KMS-11 (cell line): Measurements from ENCODE around the gene ANKRD29.

Experiments used
- H2AFZ ChIP-seq: fragments of 200-600 bp; sonication (generic); 2 replicates; pipeline ENCODE4 v1.6.1; 2016; ENCODE audit warnings: antibody characterized with exemption, mixed run types, low read depth
- H3K27ac ChIP-seq: fragments of 200-600 bp; sonication (generic); 2 replicates; pipeline ENCODE4 v1.6.1; 2016; ENCODE audit warnings: mild to moderate bottlenecking, mixed run types
- H3K27me3 ChIP-seq: fragments of 200-600 bp; sonication (generic); 2 replicates; pipeline ENCODE4 v1.6.1; 2017; ENCODE audit warnings: mild to moderate bottlenecking, low read depth, mixed run types, moderate library complexity; ENCODE audit not compliant: insufficient read depth
- H3K36me3 ChIP-seq: fragments of 200-600 bp; sonication (generic); 2 replicates; pipeline ENCODE4 v1.6.1; 2017; ENCODE audit warnings: mild to moderate bottlenecking, mixed run types; ENCODE audit not compliant: insufficient read depth
- H3K4me1 ChIP-seq: fragments of 200-600 bp; sonication (generic); 2 replicates; pipeline ENCODE4 v1.6.1; 2016; ENCODE audit warnings: mild to moderate bottlenecking, low read depth, mixed run types; ENCODE audit not compliant: poor library complexity, severe bottlenecking
- H3K4me2 ChIP-seq: fragments of 200-600 bp; sonication (generic); 2 replicates; pipeline ENCODE4 v1.7.0; 2016; ENCODE audit warnings: mild to moderate bottlenecking, mixed run types
- H3K4me3 ChIP-seq: fragments of 200-600 bp; sonication (generic); IDR thresholded peaks from 2 replicates; pipeline ENCODE4 v1.6.1; 2017; ENCODE audit warnings: low read depth, low read length, mixed read lengths; ENCODE audit not compliant: insufficient read depth
- H3K79me2 ChIP-seq: fragments of 200-600 bp; sonication (generic); 2 replicates; pipeline ENCODE4 v1.6.1; 2016; ENCODE audit warnings: low read depth, mixed run types; ENCODE audit not compliant: insufficient read depth
- H3K9ac ChIP-seq: fragments of 200-600 bp; sonication (generic); 2 replicates; pipeline ENCODE4 v1.6.1; 2016; ENCODE audit warnings: mild to moderate bottlenecking, mixed run types
- H4K20me1 ChIP-seq: fragments of 200-600 bp; sonication (generic); 2 replicates; pipeline ENCODE4 v1.6.1; 2016; ENCODE audit warnings: mild to moderate bottlenecking, mixed run types; ENCODE audit not compliant: insufficient read depth
- TF ChIP-seq, protein P1 (sequence below): fragments of 200-600 bp; sonication (generic); conservative IDR thresholded peaks from 2 replicates; pipeline ENCODE4 v1.6.1; 2017; ENCODE audit warnings: low read depth, mild to moderate bottlenecking, antibody characterized with exemption, low read length, moderate library complexity, mixed read lengths

Gene ANKRD29

DNA sequence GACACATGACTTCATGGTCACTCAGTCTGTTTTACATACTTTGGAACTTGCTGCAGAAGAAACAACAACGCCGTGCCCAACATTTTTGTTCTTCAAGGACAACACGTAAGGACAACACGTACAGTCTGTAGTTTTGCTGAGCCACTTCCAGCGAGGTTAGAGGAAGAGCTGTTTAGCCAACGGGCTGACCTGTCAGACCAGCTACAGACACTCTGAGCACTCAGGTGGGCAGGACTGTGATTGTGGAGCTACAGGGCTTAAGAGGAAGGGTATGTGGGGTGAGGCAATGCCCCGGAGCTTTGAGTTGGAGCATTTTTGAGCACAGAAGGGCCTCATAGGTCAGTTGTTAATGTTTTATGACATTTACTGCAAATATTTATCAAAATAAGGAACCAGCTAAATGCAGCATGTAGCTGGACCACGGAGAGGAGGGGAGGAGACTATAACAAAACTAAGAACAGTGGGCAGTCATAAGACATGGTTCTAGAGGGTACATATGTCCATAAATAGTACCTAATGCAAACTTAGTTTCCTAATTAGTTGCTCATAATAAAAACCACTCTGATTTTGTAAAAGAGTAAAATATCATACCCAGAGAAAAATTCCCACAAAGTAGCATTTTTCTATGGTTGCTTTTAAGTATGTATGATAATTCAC, 50.1 kb downstream of the ANKRD29 start:
- no peaks in the 10 kb centered on the region for H3K36me3 ChIP-seq
- H3K4me3 ChIP-seq, result no peak overlapping the region
- no peak overlapping the region for H3K4me2 ChIP-seq
- no peaks in the 10 kb centered on the region for H3K79me2 ChIP-seq
- TF ChIP-seq, protein P1, sequence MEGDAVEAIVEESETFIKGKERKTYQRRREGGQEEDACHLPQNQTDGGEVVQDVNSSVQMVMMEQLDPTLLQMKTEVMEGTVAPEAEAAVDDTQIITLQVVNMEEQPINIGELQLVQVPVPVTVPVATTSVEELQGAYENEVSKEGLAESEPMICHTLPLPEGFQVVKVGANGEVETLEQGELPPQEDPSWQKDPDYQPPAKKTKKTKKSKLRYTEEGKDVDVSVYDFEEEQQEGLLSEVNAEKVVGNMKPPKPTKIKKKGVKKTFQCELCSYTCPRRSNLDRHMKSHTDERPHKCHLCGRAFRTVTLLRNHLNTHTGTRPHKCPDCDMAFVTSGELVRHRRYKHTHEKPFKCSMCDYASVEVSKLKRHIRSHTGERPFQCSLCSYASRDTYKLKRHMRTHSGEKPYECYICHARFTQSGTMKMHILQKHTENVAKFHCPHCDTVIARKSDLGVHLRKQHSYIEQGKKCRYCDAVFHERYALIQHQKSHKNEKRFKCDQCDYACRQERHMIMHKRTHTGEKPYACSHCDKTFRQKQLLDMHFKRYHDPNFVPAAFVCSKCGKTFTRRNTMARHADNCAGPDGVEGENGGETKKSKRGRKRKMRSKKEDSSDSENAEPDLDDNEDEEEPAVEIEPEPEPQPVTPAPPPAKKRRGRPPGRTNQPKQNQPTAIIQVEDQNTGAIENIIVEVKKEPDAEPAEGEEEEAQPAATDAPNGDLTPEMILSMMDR, result no peak
- H3K4me1 ChIP-seq, result peaks cover 46% of the 10 kb centered on the region
- no peak overlapping the region for H3K27ac ChIP-seq
- no peaks in the 10 kb centered on the region for H3K27me3 ChIP-seq
- no peaks in the 10 kb centered on the region for H4K20me1 ChIP-seq
- H3K9ac ChIP-seq, result no peak overlapping the region
- H2AFZ ChIP-seq, result no peak overlapping the region

DNA sequence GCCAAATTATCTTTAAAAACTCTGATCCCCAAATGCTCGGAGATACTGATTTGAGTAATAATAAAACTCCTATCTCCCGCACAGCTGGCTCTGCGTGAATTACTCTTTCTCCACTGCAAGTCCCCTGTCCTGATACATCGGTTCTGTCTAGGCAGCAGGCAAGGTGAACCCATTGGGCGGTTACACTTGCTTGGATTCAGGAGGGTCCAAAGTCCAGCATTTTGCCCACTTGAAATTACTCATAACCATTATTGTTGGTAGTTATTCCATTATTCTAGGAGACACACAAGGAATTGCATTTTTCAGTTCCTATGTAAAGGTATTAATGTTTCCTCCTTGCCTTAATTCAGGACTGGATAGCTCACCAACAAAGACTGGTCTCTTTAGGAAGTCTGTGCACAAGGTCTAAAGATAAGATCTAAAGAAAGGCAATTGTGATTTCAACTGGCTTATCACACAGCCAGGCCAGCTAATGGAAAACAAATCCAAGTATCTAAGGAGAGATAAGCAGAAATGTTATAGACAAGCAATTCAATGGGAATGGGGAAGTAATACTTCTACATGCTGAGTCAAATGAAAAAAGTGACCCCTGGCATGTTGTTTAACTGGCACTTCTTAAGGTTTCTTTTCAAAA, 53.2 kb downstream of the ANKRD29 start:
- Histone ChIP-seq H3K4me3 (no peak overlapping the region), H3K4me1 (peaks cover 18% of the 10 kb centered on the region), H3K27ac (no peak overlapping the region), H3K27me3 (no peaks in the 10 kb centered on the region), H2AFZ (no peak overlapping the region), H3K9ac (no peak overlapping the region), H4K20me1 (no peaks in the 10 kb centered on the region), H3K79me2 (no peaks in the 10 kb centered on the region), H3K36me3 (no peaks in the 10 kb centered on the region), H3K4me2 (no peak overlapping the region)
- TF ChIP-seq, protein P1, result no peak

DNA sequence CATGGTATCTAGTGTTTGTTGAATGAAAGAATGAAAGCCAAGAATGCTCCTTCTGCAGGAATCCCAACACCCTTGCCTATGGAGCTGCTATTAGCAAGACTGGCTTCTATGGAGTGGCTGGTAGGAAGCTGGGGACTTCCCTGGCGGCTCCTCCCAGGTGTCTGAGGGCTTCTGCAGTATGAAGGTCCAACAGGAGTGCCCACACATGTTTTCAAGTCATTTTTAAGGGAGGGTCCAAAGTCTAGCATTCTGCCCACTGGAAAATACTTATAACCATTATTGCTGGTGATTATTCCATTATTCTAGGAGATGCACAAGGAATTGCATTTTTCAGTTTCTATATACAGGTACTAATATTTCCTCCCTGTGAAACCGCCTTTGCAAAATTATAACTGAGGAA, 54.5 kb downstream of the ANKRD29 start:
- Histone ChIP-seq H3K9ac (no peak overlapping the region), H3K79me2 (no peaks in the 10 kb centered on the region), H4K20me1 (no peaks in the 10 kb centered on the region), H3K4me1 (peaks cover 12% of the 10 kb centered on the region), H3K4me3 (no peak overlapping the region), H3K27ac (no peak overlapping the region), H3K4me2 (no peak overlapping the region), H3K27me3 (no peaks in the 10 kb centered on the region), H2AFZ (no peak overlapping the region), H3K36me3 (no peaks in the 10 kb centered on the region)
- TF ChIP-seq, protein P1, result no peak

DNA sequence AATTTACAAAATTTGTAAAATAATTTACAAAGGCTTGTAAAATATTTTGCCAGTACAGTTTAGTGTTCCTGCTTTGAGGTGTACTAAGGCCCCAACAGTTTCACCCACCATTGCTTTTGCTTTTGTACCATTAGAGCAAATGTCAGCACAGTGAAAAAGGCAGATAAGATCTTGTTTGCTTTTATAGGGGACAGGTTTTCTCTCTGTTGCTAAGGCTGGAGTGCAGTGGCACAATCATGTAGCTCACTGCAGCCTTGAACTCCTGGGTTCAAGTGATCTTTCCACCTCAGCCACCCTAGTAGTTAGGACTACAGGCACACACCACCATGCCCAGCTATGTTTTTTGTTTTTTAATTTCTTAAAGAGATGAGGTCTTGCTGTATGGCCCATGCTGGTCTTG, 56.8 kb downstream of the ANKRD29 start:
- Histone ChIP-seq H3K27me3 (no peaks in the 10 kb centered on the region), H4K20me1 (no peaks in the 10 kb centered on the region), H3K4me1 (peaks cover 16% of the 10 kb centered on the region), H3K27ac (no peak overlapping the region), H3K36me3 (no peaks in the 10 kb centered on the region), H3K9ac (no peak overlapping the region), H3K4me2 (no peak overlapping the region), H3K4me3 (no peak overlapping the region), H3K79me2 (no peaks in the 10 kb centered on the region), H2AFZ (no peak overlapping the region)
- TF ChIP-seq, protein P1, result no peak
